B cell (primary cell): ENCODE measurements around the gene ITGB6. TPM values are rescaled to one million over a fixed set of nuclear protein-coding genes. Genes with fewer than 3 reads are reported as not detected.

Source experiments
- ATAC-seq: fragments of 200-7000 bp; cut with Tn5 transposase; one replicate; pipeline ENCODE4 v1.10.0; 2021; ENCODE audit warnings: low read depth, mild to moderate bottlenecking, moderate number of reproducible peaks, moderate library complexity
- CTCF ChIA-PET: fragments of 350-600 bp; sonication (Branson Sonifier 250); formaldehyde crosslinking; loops from one replicate; lab custom pipeline; 2021; ENCODE audit warnings: antibody characterized with exemption, inconsistent platforms; lab: Charles Lee
- POLR2A ChIA-PET: fragments of 350-600 bp; sonication (Branson Sonifier 250); formaldehyde crosslinking; loops from one replicate; lab custom pipeline; 2021; ENCODE audit warnings: antibody characterized with exemption; lab: Charles Lee
- DNase-seq: peaks from one replicate; pipeline ENCODE4 v3.0.0; 2013
- H2AFZ ChIP-seq: 2 replicates; pipeline ENCODE4 v1.6.1; 2012; ENCODE audit warnings: mild to moderate bottlenecking, low read depth, low read length; ENCODE audit not compliant: insufficient read depth, poor library complexity, severe bottlenecking
- H3K27ac ChIP-seq, 2 donors: 1 replicate in 1 of 2; 2 replicates in 1 of 2; pipeline ENCODE4 v1.5.1; 2012 to 2013; ENCODE audit warnings: low read length in 2 of 2, mild to moderate bottlenecking in 2 of 2, moderate library complexity in 1 of 2
- H3K27me3 ChIP-seq, 4 experiments: fragments of 200-600 bp in 1 of 4; sonication (generic) in 1 of 4; replicated peaks in 1 of 4; 1 replicate in 2 of 4; 2 replicates in 2 of 4; pipeline versions ENCODE4 v1.6.1 to v1.7.0; 2013 to 2016; ENCODE audit warnings: low read length in 3 of 4, mild to moderate bottlenecking in 2 of 4, mixed read lengths in 1 of 4, moderate library complexity in 1 of 4; ENCODE audit not compliant: insufficient read depth in 4 of 4, control insufficient read depth in 3 of 4; ENCODE audit errors: control extremely low read depth in 1 of 4
- H3K36me3 ChIP-seq, 2 experiments: replicated peaks in 1 of 2; 1 replicate in 1 of 2; 2 replicates in 1 of 2; pipeline versions ENCODE4 v1.6.1 to v1.7.1; 2013; ENCODE audit warnings: low read length in 1 of 2; ENCODE audit not compliant: insufficient read depth in 2 of 2, control insufficient read depth in 1 of 2; ENCODE audit errors: control extremely low read depth in 1 of 2, extremely low read depth in 1 of 2
- H3K4me1 ChIP-seq, 2 donors: fragments of 200-600 bp in 1 of 2; sonication (generic) in 1 of 2; 1 replicate in 1 of 2; 2 replicates in 1 of 2; pipeline versions ENCODE4 v1.5.1 to v1.6.1; 2013 to 2017; ENCODE audit warnings: low read length in 2 of 2; ENCODE audit not compliant: control insufficient read depth in 2 of 2, insufficient read depth in 2 of 2
- H3K4me2 ChIP-seq: replicated peaks from 2 replicates; pipeline ENCODE3; 2012; ENCODE audit warnings: mild to moderate bottlenecking, low read depth, low read length; ENCODE audit not compliant: poor library complexity, severe bottlenecking
- H3K4me3 ChIP-seq, 5 experiments: fragments of 200-600 bp in 1 of 5; sonication (generic) in 1 of 5; 1 replicate in 3 of 5; 2 replicates in 2 of 5; pipeline versions ENCODE4 v1.5.1 to v1.7.0; 2011 to 2016; ENCODE audit warnings: low read length in 4 of 5, mild to moderate bottlenecking in 4 of 5, low read depth in 2 of 5, control low read depth in 1 of 5, moderate library complexity in 1 of 5; ENCODE audit not compliant: insufficient read depth in 1 of 5; ENCODE audit errors: control extremely low read depth in 1 of 5, extremely low read depth in 1 of 5
- H3K79me2 ChIP-seq: fragments of 200-600 bp; sonication (generic); one replicate; pipeline ENCODE4 v1.6.0; 2016; ENCODE audit warnings: low read length; ENCODE audit not compliant: control insufficient read depth, insufficient read depth
- H3K9ac ChIP-seq: fragments of 200-600 bp; sonication (generic); 2 replicates; pipeline ENCODE4 v1.6.1; 2017; ENCODE audit warnings: mild to moderate bottlenecking, low read length, moderate library complexity
- H3K9me3 ChIP-seq, 3 donors: one replicate each; pipeline versions ENCODE4 v1.6.1 to v1.7.1; 2013; ENCODE audit warnings: low read length in 2 of 3; ENCODE audit not compliant: control insufficient read depth in 2 of 3, insufficient read depth in 1 of 3; ENCODE audit errors: control extremely low read depth in 1 of 3
- H4K20me1 ChIP-seq: 2 replicates; pipeline ENCODE4 v1.6.0; 2012; ENCODE audit warnings: mild to moderate bottlenecking, low read length; ENCODE audit not compliant: insufficient read depth, control insufficient read depth, poor library complexity, severe bottlenecking
- H3K27ac Mint-ChIP-seq: one replicate; pipeline ENCODE4 v1.8.0; 2021; ENCODE audit warnings: mixed read lengths
- H3K27me3 Mint-ChIP-seq: one replicate; pipeline ENCODE4 v1.8.0; 2021; ENCODE audit warnings: mixed read lengths
- H3K4me1 Mint-ChIP-seq: one replicate; pipeline ENCODE4 v1.8.0; 2021; ENCODE audit warnings: mixed read lengths
- H3K4me3 Mint-ChIP-seq: one replicate; pipeline ENCODE4 v1.8.0; 2021; ENCODE audit warnings: mixed read lengths
- H3K9me3 Mint-ChIP-seq: one replicate; pipeline ENCODE4 v1.8.0; 2022; ENCODE audit warnings: mixed read lengths; ENCODE audit not compliant: insufficient read depth
- EZH2 ChIP-seq: IDR thresholded peaks from 2 replicates; pipeline ENCODE4 v1.6.1; 2012; ENCODE audit warnings: borderline replicate concordance, low read depth, mild to moderate bottlenecking, moderate library complexity, low read length; ENCODE audit not compliant: insufficient read depth, poor library complexity, severe bottlenecking
- WGBS: methylation state at CpG from one replicate; pipeline ENCODE4 v1.1.5; 2013; ENCODE audit warnings: missing lambda C conversion rate; ENCODE audit not compliant: insufficient coverage; 5-methylcytosine and 5-hydroxymethylcytosine counted together
- intact Hi-C: fragments of 100-400 bp; cut with micrococcal nuclease; formaldehyde crosslinking; loops from one replicate; pipeline ENCODE4 v1.10.0; 2022
- polyA plus RNA-seq: library from polyadenylated mRNA; depleted of rRNA; stranded (reverse); fragments of >200 nt; gene quantifications from 2 replicates; pipeline ENCODE4 v1.2.3, GENCODE V29; 2012
- total RNA-seq, 2 donors: library from RNA; stranded (reverse); fragments of 120-200 nt in 1 of 2; gene quantifications; 1 replicate in 1 of 2; 2 replicates in 1 of 2; pipeline versions ENCODE4 v1.2.3 to v1.2.4, GENCODE V29; 2013 to 2022
- TF ChIP-seq, protein P1 (sequence below): fragments of 200-600 bp; IDR thresholded peaks from one replicate; pipeline ENCODE4 v1.8.0; 2022; ENCODE audit warnings: antibody characterized with exemption, mild to moderate bottlenecking

The ITGB6 gene
- total and polyA plus RNA-seq, 2 donors (not counting 1 experiment from before 2014, with no cell fraction given) = not detected

DNA sequence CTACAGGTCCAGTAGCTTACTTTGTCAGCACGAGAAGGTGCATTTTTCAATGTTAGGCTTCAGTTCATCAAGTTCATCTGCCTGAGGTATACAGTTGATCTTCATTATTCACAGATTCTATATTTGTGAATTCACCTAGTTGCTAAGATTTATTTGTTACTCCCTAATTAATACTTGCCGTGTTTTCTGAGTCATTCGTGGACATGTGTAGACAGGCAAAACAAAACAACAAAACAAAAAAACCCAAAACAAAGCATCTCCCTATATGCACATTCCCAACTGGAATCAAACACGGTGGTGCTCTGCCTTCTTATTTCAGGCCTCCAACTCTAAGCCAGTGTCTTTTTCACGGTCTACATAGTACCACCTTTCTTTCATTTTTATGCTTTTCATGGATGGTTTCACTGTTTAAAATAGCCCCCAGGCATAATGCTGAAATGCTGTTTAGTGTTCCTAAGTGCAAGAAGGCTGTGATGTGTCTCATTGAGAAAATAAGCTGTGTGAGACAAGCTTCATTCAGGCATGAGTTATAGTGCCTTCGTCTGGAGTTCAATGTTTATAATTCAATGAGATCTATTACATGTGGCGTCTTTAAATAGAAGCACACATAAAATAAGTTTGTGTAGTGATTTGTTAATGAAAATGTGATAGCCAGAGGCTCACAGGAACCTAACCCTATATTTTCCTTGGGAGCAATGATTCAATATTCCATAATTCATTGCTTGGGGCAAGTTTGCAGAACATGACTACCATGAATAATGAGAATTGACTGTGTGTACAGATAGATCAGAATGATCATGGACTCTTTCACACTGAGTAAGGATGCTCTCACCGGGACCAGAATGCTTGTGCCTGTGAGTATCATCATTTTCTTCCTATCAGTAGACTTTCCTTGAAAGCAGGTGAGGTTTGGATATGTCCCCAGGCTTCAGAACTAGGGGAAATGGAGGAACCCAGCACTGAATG is 24.6 kb downstream of the ITGB6 start:
- H3K9me3 Mint-ChIP-seq = no peaks in the 10 kb centered on the region
- Histone ChIP-seq H3K4me1 (no peaks in the 10 kb centered on the region), H4K20me1 (no peaks in the 10 kb centered on the region), H3K9ac (no peak overlapping the region), H3K4me2 (no peak overlapping the region), H3K4me3 (no peak overlapping the region), H2AFZ (no peak overlapping the region), H3K36me3 (no peaks in the 10 kb centered on the region), H3K27me3 (no peaks in the 10 kb centered on the region), H3K79me2 (no peaks in the 10 kb centered on the region), H3K9me3 (no peaks in the 10 kb centered on the region), H3K27ac (no peak overlapping the region)
- WGBS = 90% methylated on average over 5 of the region's 8 CpGs
- no peaks in the 10 kb centered on the region for H3K4me1 Mint-ChIP-seq
- no peak for DNase-seq
- H3K27ac Mint-ChIP-seq = no peak overlapping the region
- no peak for ATAC-seq
- POLR2A ChIA-PET = no interaction called here
- CTCF ChIA-PET = no interaction called here
- TF ChIP-seq, protein P1, sequence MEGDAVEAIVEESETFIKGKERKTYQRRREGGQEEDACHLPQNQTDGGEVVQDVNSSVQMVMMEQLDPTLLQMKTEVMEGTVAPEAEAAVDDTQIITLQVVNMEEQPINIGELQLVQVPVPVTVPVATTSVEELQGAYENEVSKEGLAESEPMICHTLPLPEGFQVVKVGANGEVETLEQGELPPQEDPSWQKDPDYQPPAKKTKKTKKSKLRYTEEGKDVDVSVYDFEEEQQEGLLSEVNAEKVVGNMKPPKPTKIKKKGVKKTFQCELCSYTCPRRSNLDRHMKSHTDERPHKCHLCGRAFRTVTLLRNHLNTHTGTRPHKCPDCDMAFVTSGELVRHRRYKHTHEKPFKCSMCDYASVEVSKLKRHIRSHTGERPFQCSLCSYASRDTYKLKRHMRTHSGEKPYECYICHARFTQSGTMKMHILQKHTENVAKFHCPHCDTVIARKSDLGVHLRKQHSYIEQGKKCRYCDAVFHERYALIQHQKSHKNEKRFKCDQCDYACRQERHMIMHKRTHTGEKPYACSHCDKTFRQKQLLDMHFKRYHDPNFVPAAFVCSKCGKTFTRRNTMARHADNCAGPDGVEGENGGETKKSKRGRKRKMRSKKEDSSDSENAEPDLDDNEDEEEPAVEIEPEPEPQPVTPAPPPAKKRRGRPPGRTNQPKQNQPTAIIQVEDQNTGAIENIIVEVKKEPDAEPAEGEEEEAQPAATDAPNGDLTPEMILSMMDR = no peak
- no peak for TF ChIP-seq EZH2
- H3K27me3 Mint-ChIP-seq = peaks cover 17% of the 10 kb centered on the region
- intact Hi-C loops = no loop called here
- no peak overlapping the region for H3K4me3 Mint-ChIP-seq

DNA sequence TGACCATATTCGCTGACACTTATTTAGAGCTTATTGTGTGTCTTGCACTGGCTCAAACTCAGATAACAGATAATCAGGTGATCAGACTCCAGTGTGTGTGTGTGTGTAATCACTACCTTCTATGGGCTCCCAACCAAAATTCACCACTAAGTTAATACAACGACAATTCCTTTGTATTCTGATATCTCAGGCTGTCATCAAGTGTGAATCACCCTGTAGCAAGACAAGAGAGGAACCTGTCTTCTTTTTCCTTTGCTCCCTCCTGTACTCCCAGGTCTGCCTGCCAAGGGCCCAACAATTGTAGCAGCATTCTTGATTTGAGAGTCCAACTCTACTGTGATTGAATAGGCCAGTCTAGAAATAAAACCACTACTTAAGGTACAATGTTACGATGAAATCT is 25.8 kb downstream of the ITGB6 start:
- WGBS = no CpG with 5 or more reads among the region's 3 CpGs
- H3K27me3 ChIP-seq = no peaks in the 10 kb centered on the region
- H3K27me3 Mint-ChIP-seq = peaks cover 17% of the 10 kb centered on the region
- no peak overlapping the region for H3K4me3 Mint-ChIP-seq
- H3K4me2 ChIP-seq = no peak overlapping the region
- ATAC-seq = no peak
- no peaks in the 10 kb centered on the region for H3K79me2 ChIP-seq
- no peak overlapping the region for H3K9ac ChIP-seq
- H3K27ac ChIP-seq = no peak overlapping the region
- no peaks in the 10 kb centered on the region for H3K36me3 ChIP-seq
- no peaks in the 10 kb centered on the region for H3K4me1 Mint-ChIP-seq
- no peaks in the 10 kb centered on the region for H3K9me3 Mint-ChIP-seq
- no peaks in the 10 kb centered on the region for H3K9me3 ChIP-seq
- POLR2A ChIA-PET = no interaction called here
- H3K4me3 ChIP-seq = no peak overlapping the region
- no peak overlapping the region for H2AFZ ChIP-seq
- intact Hi-C loops = no loop called here
- TF ChIP-seq EZH2 = no peak
- TF ChIP-seq, protein P1 = no peak
- H3K4me1 ChIP-seq = no peaks in the 10 kb centered on the region
- no peak for DNase-seq
- H4K20me1 ChIP-seq = no peaks in the 10 kb centered on the region
- no peak overlapping the region for H3K27ac Mint-ChIP-seq
- CTCF ChIA-PET = no interaction called here
